Stimulated activated CD4-positive, alpha-beta T cell treated with anti-CD3 and anti-CD28 coated beads, TNF-alpha, amount 100 ng/mL, for 4 hours (primary cell): ENCODE data around the gene HSD17B1.
A peak's percentile ranks its signal among the peaks of the same experiment; 100 is the strongest.
"Not testable (repeated sequence)": the region's sequence is repeated elsewhere in the genome, so short reads cannot be mapped to it uniquely, and the experiment has no call there.

Source experiments
- DNase-seq, 3 experiments: peaks; one replicate each; pipeline ENCODE4 v3.0.0-alpha.2; 2020; ENCODE audit warnings: low read depth in 3 of 3

Gene HSD17B1

GRCh38 chr17:42547698-42548069, 5.0 kb upstream of the HSD17B1 start:
- DNase-seq: no peak

GRCh38 chr17:42548070-42548837, 4.5 kb upstream of the HSD17B1 start:
- peak; percentile 59 to 66 (median 64) for DNase-seq

GRCh38 chr17:42548993-42549755, 3.5 kb upstream of the HSD17B1 start:
- DNase-seq: no peak

- DNase-seq: no peak
Observed at GRCh38 chr17:42553161-42553818, 567 bp downstream of the HSD17B1 start.

- no peak for DNase-seq
Observed at GRCh38 chr17:42553866-42554249, 1.1 kb downstream of the HSD17B1 start.

GRCh38 chr17:42554250-42555121, 1.8 kb downstream of the HSD17B1 start:
- DNase-seq: peak in 1 of 3 experiments; percentile 46

GRCh38 chr17:42555122-42555622, 2.4 kb downstream of the HSD17B1 start:
- DNase-seq: no peak

- DNase-seq: not testable (repeated sequence)
Observed at GRCh38 chr17:42555961-42556617, 3.4 kb downstream of the HSD17B1 start.

- DNase-seq: no peak
Observed at GRCh38 chr17:42559075-42559474, 6.4 kb downstream of the HSD17B1 start.

GRCh38 chr17:42560246-42560645, 7.5 kb downstream of the HSD17B1 start:
- no peak for DNase-seq

GRCh38 chr17:42561897-42562387, 9.2 kb downstream of the HSD17B1 start, which contains the start of gene COASY:
Gene COASY (plus strand): TSS chr17:42562148. CDS start chr17:42562623, 475 bp downstream.
- DNase-seq: peak; percentile 83 to 86 (median 85)

- no peak for DNase-seq
Observed at GRCh38 chr17:42562388-42563142, 9.8 kb downstream of the HSD17B1 start.

- no peak for DNase-seq
Observed at GRCh38 chr17:42563143-42563509, 10.4 kb downstream of the HSD17B1 start.

- no peak for DNase-seq
Observed at GRCh38 chr17:42563543-42563942, 10.8 kb downstream of the HSD17B1 start.

- no peak for DNase-seq
Observed at GRCh38 chr17:42563950-42564349, 11.2 kb downstream of the HSD17B1 start.

GRCh38 chr17:42564815-42565522, 12.2 kb downstream of the HSD17B1 start:
- no peak for DNase-seq

GRCh38 chr17:42565523-42566214, 12.9 kb downstream of the HSD17B1 start:
- DNase-seq: no peak

- DNase-seq: no peak
Observed at GRCh38 chr17:42566215-42566882, 13.6 kb downstream of the HSD17B1 start.
